ENCODE measurements around the gene XXYLT1. TPM values are rescaled to one million over a fixed set of nuclear protein-coding genes. Genes with fewer than 3 reads are reported as not detected.

The XXYLT1 gene
- total RNA-seq, 3 donors from 2014 or later, result 10.0 to 10.7 (median 10.2) TPM

GRCh38 chr3:195154793-195155535 is 116.0 kb downstream of the XXYLT1 start:
- DNase-seq (peak; percentile 78 to 82 (median 81)), ATAC-seq (peak; percentile 66)
- H3K4me3 ChIP-seq, result no peak overlapping the region
- H3K4me1 ChIP-seq (ENCODE audit: low read depth), result peaks cover 27% of the 10 kb centered on the region
- no peaks in the 10 kb centered on the region for H3K36me3 ChIP-seq (ENCODE audit: low read depth)
- TF ChIP-seq CTCF (IDR thresholded peaks at IDR 0.05), result no peak
- intact Hi-C loops (cut with DNase I, micrococcal nuclease), result no loop called here
- H3K9me3 ChIP-seq, result no peaks in the 10 kb centered on the region

GRCh38 chr3:195154111-195154791 is 116.7 kb downstream of the XXYLT1 start:
- H3K4me1 ChIP-seq (ENCODE audit: low read depth), result peaks cover 22% of the 10 kb centered on the region
- no peak for ATAC-seq
- no peak for DNase-seq
- H3K36me3 ChIP-seq (ENCODE audit: low read depth), result no peaks in the 10 kb centered on the region
- intact Hi-C loops (cut with DNase I, micrococcal nuclease), result no loop called here
- H3K4me3 ChIP-seq, result no peak overlapping the region
- TF ChIP-seq CTCF (IDR thresholded peaks at IDR 0.05), result no peak
- H3K9me3 ChIP-seq, result no peaks in the 10 kb centered on the region

GRCh38 chr3:195153653-195154052 is 117.3 kb downstream of the XXYLT1 start:
- no peak overlapping the region for H3K4me3 ChIP-seq
- no peak for TF ChIP-seq CTCF (IDR thresholded peaks at IDR 0.05)
- H3K4me1 ChIP-seq (ENCODE audit: low read depth), result peaks cover 22% of the 10 kb centered on the region
- no peak for ATAC-seq
- no peaks in the 10 kb centered on the region for H3K9me3 ChIP-seq
- no peaks in the 10 kb centered on the region for H3K36me3 ChIP-seq (ENCODE audit: low read depth)
- intact Hi-C loops (cut with DNase I, micrococcal nuclease), result no loop called here
- DNase-seq, result no peak

- H3K4me1 ChIP-seq (ENCODE audit: low read depth), result peaks cover 22% of the 10 kb centered on the region
- H3K9me3 ChIP-seq, result no peaks in the 10 kb centered on the region
- no peaks in the 10 kb centered on the region for H3K36me3 ChIP-seq (ENCODE audit: low read depth)
- no peak overlapping the region for H3K4me3 ChIP-seq
- TF ChIP-seq CTCF (IDR thresholded peaks at IDR 0.05), result no peak
- intact Hi-C loops (cut with DNase I, micrococcal nuclease), result no loop called here
- no peak for ATAC-seq
- DNase-seq, result no peak
Measured at GRCh38 chr3:195153130-195153529, 117.8 kb downstream of the XXYLT1 start.

GRCh38 chr3:195151866-195152541 is 119.0 kb downstream of the XXYLT1 start:
- DNase-seq, result no peak
- H3K4me1 ChIP-seq (ENCODE audit: low read depth), result peaks cover 22% of the 10 kb centered on the region

More at GRCh38 chr3:195151866-195152541, 119.0 kb downstream of the XXYLT1 start:
- no peaks in the 10 kb centered on the region for H3K9me3 ChIP-seq
- TF ChIP-seq CTCF (IDR thresholded peaks at IDR 0.05), result no peak
- intact Hi-C loops (cut with DNase I, micrococcal nuclease), result no loop called here
- peak; percentile 46 for ATAC-seq
- no peak overlapping the region for H3K4me3 ChIP-seq
- H3K36me3 ChIP-seq (ENCODE audit: low read depth), result no peaks in the 10 kb centered on the region
